OCI-LY7 (cell line): Measurements from ENCODE around the gene MED15. TPM values are rescaled to one million over a fixed set of nuclear protein-coding genes. Genes with fewer than 3 reads are reported as not detected.

ENCODE experiments used
- BruUV-seq: library from RNA; stranded (reverse); fragments of 400-500 nt; replicated peaks from 2 replicates; lab custom pipeline; 2021; lab: Mats Ljungman, UMichigan
- CTCF ChIA-PET: fragments of 300-600 bp; sonication (Branson Sonifier 250); formaldehyde crosslinking; loops from one replicate; lab custom pipeline; 2022; ENCODE audit warnings: antibody characterized with exemption; ENCODE audit not compliant: unreplicated experiment; lab: Charles Lee
- POLR2A ChIA-PET: fragments of 300-600 bp; sonication (Branson Sonifier 250); formaldehyde crosslinking; loops from one replicate; lab custom pipeline; 2022; ENCODE audit warnings: antibody characterized with exemption; lab: Charles Lee
- DNase-seq: peaks from one replicate; pipeline ENCODE4 v3.0.0-alpha.2; 2015; ENCODE audit warnings: low spot score
- H2AFZ ChIP-seq: fragments of 200-600 bp; sonication (generic), shearing (Covaris generic); 2 replicates; pipeline ENCODE4 v1.6.1; 2014; ENCODE audit warnings: mild to moderate bottlenecking, antibody characterized with exemption, low read length, moderate library complexity
- H3K27ac ChIP-seq: fragments of 200-600 bp; sonication (generic); 2 replicates; pipeline ENCODE4 v1.5.1; 2014; ENCODE audit warnings: mixed run types, low read depth, mild to moderate bottlenecking, moderate library complexity, low read length, inconsistent platforms; ENCODE audit not compliant: poor library complexity, severe bottlenecking
- H3K36me3 ChIP-seq: fragments of 200-600 bp; sonication (generic); 2 replicates; pipeline ENCODE4 v1.6.1; 2014; ENCODE audit warnings: mild to moderate bottlenecking, antibody characterized with exemption, low read length, moderate library complexity, mixed read lengths; ENCODE audit not compliant: insufficient read depth
- H3K4me1 ChIP-seq: fragments of 200-600 bp; sonication (generic); 2 replicates; pipeline ENCODE4 v1.5.1; 2014; ENCODE audit warnings: mild to moderate bottlenecking, low read length; ENCODE audit not compliant: insufficient read depth, poor library complexity, severe bottlenecking
- H3K4me2 ChIP-seq: fragments of 200-600 bp; sonication (generic); 2 replicates; pipeline ENCODE4 v1.6.1; 2014; ENCODE audit warnings: mild to moderate bottlenecking, low read length
- H3K4me3 ChIP-seq: fragments of 200-600 bp; sonication (generic); 2 replicates; pipeline ENCODE4 v1.5.1; 2014; ENCODE audit warnings: mild to moderate bottlenecking, low read depth, low read length; ENCODE audit not compliant: poor library complexity, severe bottlenecking
- H3K79me2 ChIP-seq: fragments of 200-600 bp; sonication (generic); 2 replicates; pipeline ENCODE4 v1.6.1; 2016; ENCODE audit warnings: low read depth, mild to moderate bottlenecking, low read length, moderate library complexity, mixed read lengths; ENCODE audit not compliant: insufficient read depth
- H3K9me2 ChIP-seq: fragments of 200-600 bp; sonication (generic); 2 replicates; pipeline ENCODE4 v1.6.1; 2016; ENCODE audit warnings: mild to moderate bottlenecking, low read length, mixed read lengths; ENCODE audit not compliant: insufficient read depth
- H3K9me3 ChIP-seq: fragments of 200-600 bp; sonication (generic); 2 replicates; pipeline ENCODE4 v1.6.1; 2014; ENCODE audit warnings: mild to moderate bottlenecking, mixed run types, low read length, mixed read lengths
- H4K20me1 ChIP-seq: fragments of 200-600 bp; sonication (generic); 2 replicates; pipeline ENCODE4 v1.6.1; 2014; ENCODE audit warnings: mild to moderate bottlenecking, antibody characterized with exemption, low read length, moderate library complexity, mixed read lengths; ENCODE audit not compliant: insufficient read depth
- EZH2phosphoT487 ChIP-seq: fragments of 200-600 bp; sonication (generic); IDR thresholded peaks from 2 replicates; pipeline ENCODE4 v1.6.1; 2018; ENCODE audit warnings: low read depth, borderline replicate concordance, mild to moderate bottlenecking, mixed run types, antibody characterized with exemption, low read length, moderate library complexity, mixed read lengths
- intact Hi-C: fragments of 100-400 bp; cut with micrococcal nuclease; formaldehyde crosslinking; loops from one replicate; pipeline ENCODE4 v1.10.0; 2022; ENCODE audit not compliant: unreplicated experiment
- total RNA-seq, 2 experiments: library from RNA; depleted of rRNA in 1 of 2; stranded (reverse); fragments of >200 nt in 1 of 2; shearing (Covaris generic) in 1 of 2; gene quantifications; 2 replicates each; pipeline ENCODE4 v1.2.3, GENCODE V29; 2014 to 2022
- TF ChIP-seq, protein P1 (sequence below): fragments of 200-600 bp; sonication (generic); conservative IDR thresholded peaks from 2 replicates; pipeline ENCODE4 v1.5.1; 2014; ENCODE audit warnings: mild to moderate bottlenecking, antibody characterized with exemption, low read length, moderate library complexity, mixed read lengths

Gene MED15
- total RNA-seq, 2 experiments from 2014 or later: 28.7 to 79.2 TPM

DNA sequence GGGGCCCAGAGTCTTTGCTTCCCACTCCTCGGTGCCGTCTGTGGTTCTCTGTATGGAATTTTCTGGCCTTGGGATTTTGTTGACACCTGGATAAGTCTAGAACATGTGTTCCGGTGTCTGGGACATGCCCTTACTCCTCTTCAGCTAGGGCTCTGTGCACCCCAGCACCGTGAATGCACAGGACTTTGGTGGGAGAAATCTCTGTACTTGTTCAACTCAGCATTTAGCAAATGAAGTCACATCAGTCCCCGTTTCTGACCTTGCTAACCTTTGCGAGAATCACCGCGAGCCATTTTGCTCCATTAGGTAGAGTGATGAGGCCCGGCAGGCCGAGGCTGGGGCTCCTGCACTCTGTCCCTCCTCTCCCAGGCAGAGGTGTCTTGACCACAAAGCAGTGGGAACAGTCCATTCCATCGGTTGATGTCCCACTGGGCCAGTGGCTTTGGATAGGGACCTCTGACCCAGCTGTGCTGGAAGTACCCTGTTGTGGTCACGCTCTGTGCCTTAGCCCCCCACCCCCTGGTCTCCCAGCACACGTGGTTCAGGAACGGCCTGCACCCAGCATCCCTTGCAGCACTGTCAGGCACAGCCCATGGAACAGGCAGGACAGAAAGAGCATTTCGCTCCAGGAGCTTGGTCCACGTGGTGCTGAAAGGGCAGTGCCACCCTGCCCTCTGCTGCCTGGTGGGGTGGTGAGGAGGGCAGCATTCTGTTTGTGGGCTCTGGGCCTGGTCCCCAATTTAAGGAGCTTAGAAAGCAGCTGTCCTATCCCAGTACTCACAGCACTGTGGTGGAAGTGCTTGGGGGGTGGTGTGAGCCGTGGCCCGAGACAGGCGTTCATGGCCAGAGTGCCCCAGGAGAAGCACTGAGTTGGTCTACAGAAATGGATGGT lies 73.4 kb downstream of the MED15 start:
- no peak overlapping the region for H3K4me2 ChIP-seq
- DNase-seq: no peak
- no peaks in the 10 kb centered on the region for H3K79me2 ChIP-seq
- intact Hi-C loops: no loop called here
- H3K9me3 ChIP-seq: no peaks in the 10 kb centered on the region
- CTCF ChIA-PET: interaction anchor here (0.6 kb wide), 1 partner anchor 831 kb away, joined by 3 read pairs; no protein-coding TSS in a partner anchor
- no peaks in the 10 kb centered on the region for H4K20me1 ChIP-seq
- no peaks in the 10 kb centered on the region for H3K4me1 ChIP-seq
- no TSS peak for BruUV-seq
- POLR2A ChIA-PET: no interaction called here
- no peaks in the 10 kb centered on the region for H3K9me2 ChIP-seq
- TF ChIP-seq EZH2phosphoT487: no peak
- TF ChIP-seq, protein P1, sequence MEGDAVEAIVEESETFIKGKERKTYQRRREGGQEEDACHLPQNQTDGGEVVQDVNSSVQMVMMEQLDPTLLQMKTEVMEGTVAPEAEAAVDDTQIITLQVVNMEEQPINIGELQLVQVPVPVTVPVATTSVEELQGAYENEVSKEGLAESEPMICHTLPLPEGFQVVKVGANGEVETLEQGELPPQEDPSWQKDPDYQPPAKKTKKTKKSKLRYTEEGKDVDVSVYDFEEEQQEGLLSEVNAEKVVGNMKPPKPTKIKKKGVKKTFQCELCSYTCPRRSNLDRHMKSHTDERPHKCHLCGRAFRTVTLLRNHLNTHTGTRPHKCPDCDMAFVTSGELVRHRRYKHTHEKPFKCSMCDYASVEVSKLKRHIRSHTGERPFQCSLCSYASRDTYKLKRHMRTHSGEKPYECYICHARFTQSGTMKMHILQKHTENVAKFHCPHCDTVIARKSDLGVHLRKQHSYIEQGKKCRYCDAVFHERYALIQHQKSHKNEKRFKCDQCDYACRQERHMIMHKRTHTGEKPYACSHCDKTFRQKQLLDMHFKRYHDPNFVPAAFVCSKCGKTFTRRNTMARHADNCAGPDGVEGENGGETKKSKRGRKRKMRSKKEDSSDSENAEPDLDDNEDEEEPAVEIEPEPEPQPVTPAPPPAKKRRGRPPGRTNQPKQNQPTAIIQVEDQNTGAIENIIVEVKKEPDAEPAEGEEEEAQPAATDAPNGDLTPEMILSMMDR: no peak
- H3K36me3 ChIP-seq: peaks cover 64% of the 10 kb centered on the region; the same call in 1 of the 2 replicates
- H2AFZ ChIP-seq: no peak overlapping the region
- no peak overlapping the region for H3K27ac ChIP-seq
- H3K4me3 ChIP-seq: no peak overlapping the region

GRCh38 chr22:20581503-20582170 lies 74.2 kb downstream of the MED15 start:
- intact Hi-C loops: no loop called here
- H3K4me1 ChIP-seq: no peaks in the 10 kb centered on the region
- H3K27ac ChIP-seq: no peak overlapping the region
- H3K4me3 ChIP-seq: no peak overlapping the region
- H3K36me3 ChIP-seq: peaks cover 61% of the 10 kb centered on the region; the same call in 1 of the 2 replicates
- TF ChIP-seq, protein P1: no peak
- TF ChIP-seq EZH2phosphoT487: no peak
- ChIA-PET CTCF (no interaction called here), POLR2A (no interaction called here)
- H4K20me1 ChIP-seq: no peaks in the 10 kb centered on the region
- no peak for DNase-seq
- BruUV-seq: no TSS peak
- no peak overlapping the region for H2AFZ ChIP-seq
- no peak overlapping the region for H3K4me2 ChIP-seq
- H3K9me3 ChIP-seq: no peaks in the 10 kb centered on the region
- no peaks in the 10 kb centered on the region for H3K9me2 ChIP-seq
- no peaks in the 10 kb centered on the region for H3K79me2 ChIP-seq
